ENCODE data around the gene NPEPPS.

The NPEPPS gene

GRCh38 chr17:47649972-47650524 lies 119.1 kb downstream of the NPEPPS start:
- ATAC-seq = no peak
- 0 out of 2 replicates have a peak, but pooled peaks have one; percentile 48 for TF ChIP-seq GLIS3 (CRISPR knock-in tag; IDR thresholded peaks at IDR 0.05)
- TF ChIP-seq ARNTL (CRISPR knock-in tag; IDR thresholded peaks at IDR 0.05; ENCODE audit: borderline replicate concordance, low read depth) = no peak
- no peak for TF ChIP-seq PATZ1 (CRISPR knock-in tag; IDR thresholded peaks at IDR 0.05; ENCODE audit: borderline replicate concordance)

- ATAC-seq = peak; percentile 76
- TF ChIP-seq TCF4 (CRISPR knock-in tag; IDR thresholded peaks at IDR 0.05; ENCODE audit: borderline replicate concordance) = no peak
- no peak for TF ChIP-seq ZFP30 (CRISPR knock-in tag; IDR thresholded peaks at IDR 0.05)
- no peak for TF ChIP-seq ZNF8 (CRISPR knock-in tag; IDR thresholded peaks at IDR 0.05)
- no peak for TF ChIP-seq OSR1 (CRISPR knock-in tag; IDR thresholded peaks at IDR 0.05)
- TF ChIP-seq CSDC2 (CRISPR knock-in tag; IDR thresholded peaks at IDR 0.05) = no peak
- no peak for TF ChIP-seq SNAI2 (CRISPR knock-in tag; IDR thresholded peaks at IDR 0.05)
- no peak for TF ChIP-seq RARB (CRISPR knock-in tag; IDR thresholded peaks at IDR 0.05)
- TF ChIP-seq GLIS3 (CRISPR knock-in tag; IDR thresholded peaks at IDR 0.05) = no peak
- TF ChIP-seq TSHZ2 (CRISPR knock-in tag; IDR thresholded peaks at IDR 0.05) = no peak
- TF ChIP-seq BACH2 (CRISPR knock-in tag; IDR thresholded peaks at IDR 0.05; ENCODE audit: borderline replicate concordance) = no peak
These were observed 119.9 kb downstream of the NPEPPS start for GRCh38 chr17:47650525-47651522.

GRCh38 chr17:47651704-47652103 lies 120.8 kb downstream of the NPEPPS start:
- TF ChIP-seq GLIS3 (CRISPR knock-in tag; IDR thresholded peaks at IDR 0.05) = no peak
- no peak for TF ChIP-seq ZNF70 (CRISPR knock-in tag; IDR thresholded peaks at IDR 0.05)
- no peak for TF ChIP-seq ESRRG (CRISPR knock-in tag; IDR thresholded peaks at IDR 0.05)
- no peak for TF ChIP-seq TSHZ2 (CRISPR knock-in tag; IDR thresholded peaks at IDR 0.05)
- TF ChIP-seq RARB (CRISPR knock-in tag; IDR thresholded peaks at IDR 0.05) = no peak
- no peak for TF ChIP-seq PPARA (CRISPR knock-in tag; IDR thresholded peaks at IDR 0.05; ENCODE audit: borderline replicate concordance)
- TF ChIP-seq ZFP30 (CRISPR knock-in tag; IDR thresholded peaks at IDR 0.05) = no peak
- TF ChIP-seq BACH2 (CRISPR knock-in tag; IDR thresholded peaks at IDR 0.05; ENCODE audit: borderline replicate concordance) = no peak

GRCh38 chr17:47652570-47652969 lies 121.7 kb downstream of the NPEPPS start:
- no peak for ATAC-seq
- TF ChIP-seq ISL1 (CRISPR knock-in tag; IDR thresholded peaks at IDR 0.05) = no peak
- TF ChIP-seq CSDC2 (CRISPR knock-in tag; IDR thresholded peaks at IDR 0.05) = 0 out of 2 replicates have a peak, but pooled peaks have one; percentile 40
- no peak for TF ChIP-seq SNAI2 (CRISPR knock-in tag; IDR thresholded peaks at IDR 0.05)

More at GRCh38 chr17:47651704-47652103, 120.8 kb downstream of the NPEPPS start:
- no peak for ATAC-seq

- TF ChIP-seq SNAI2 (CRISPR knock-in tag; IDR thresholded peaks at IDR 0.05) = no peak
- TF ChIP-seq ESRRG (CRISPR knock-in tag; IDR thresholded peaks at IDR 0.05) = no peak
- ATAC-seq = no peak
These were observed 122.5 kb downstream of the NPEPPS start for GRCh38 chr17:47653442-47653841.
